ENCODE measurements around the gene NLRC3.

DNA sequence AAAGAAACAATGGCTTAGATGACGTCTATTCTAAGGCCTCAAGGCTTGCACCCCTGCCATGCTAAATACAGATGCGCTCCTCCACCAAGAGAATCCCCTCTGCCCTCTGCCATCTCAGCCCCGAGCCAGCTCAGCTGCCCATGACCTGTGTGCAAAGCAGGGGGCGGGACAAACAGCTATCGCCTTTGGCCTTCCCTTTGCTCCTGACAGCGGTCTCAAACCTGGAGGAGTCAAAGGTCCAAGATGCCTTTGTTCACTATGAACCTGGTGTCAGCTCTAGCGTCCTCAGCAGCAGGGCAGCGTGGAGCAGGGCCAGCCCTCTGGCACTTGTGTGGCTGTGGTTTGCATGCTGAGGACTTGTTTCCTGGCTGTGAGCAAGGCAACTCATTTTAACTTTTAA, 21.9 kb upstream of the NLRC3 start:
- no peak for TF ChIP-seq POLR2A (IDR thresholded peaks at IDR 0.05)
- TF ChIP-seq, protein P1, sequence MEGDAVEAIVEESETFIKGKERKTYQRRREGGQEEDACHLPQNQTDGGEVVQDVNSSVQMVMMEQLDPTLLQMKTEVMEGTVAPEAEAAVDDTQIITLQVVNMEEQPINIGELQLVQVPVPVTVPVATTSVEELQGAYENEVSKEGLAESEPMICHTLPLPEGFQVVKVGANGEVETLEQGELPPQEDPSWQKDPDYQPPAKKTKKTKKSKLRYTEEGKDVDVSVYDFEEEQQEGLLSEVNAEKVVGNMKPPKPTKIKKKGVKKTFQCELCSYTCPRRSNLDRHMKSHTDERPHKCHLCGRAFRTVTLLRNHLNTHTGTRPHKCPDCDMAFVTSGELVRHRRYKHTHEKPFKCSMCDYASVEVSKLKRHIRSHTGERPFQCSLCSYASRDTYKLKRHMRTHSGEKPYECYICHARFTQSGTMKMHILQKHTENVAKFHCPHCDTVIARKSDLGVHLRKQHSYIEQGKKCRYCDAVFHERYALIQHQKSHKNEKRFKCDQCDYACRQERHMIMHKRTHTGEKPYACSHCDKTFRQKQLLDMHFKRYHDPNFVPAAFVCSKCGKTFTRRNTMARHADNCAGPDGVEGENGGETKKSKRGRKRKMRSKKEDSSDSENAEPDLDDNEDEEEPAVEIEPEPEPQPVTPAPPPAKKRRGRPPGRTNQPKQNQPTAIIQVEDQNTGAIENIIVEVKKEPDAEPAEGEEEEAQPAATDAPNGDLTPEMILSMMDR (IDR thresholded peaks at IDR 0.05): no peak
